IMR-90 (cell line): ENCODE data around the gene MRPL10.

Experiments used
- CEBPB ChIP-seq: IDR thresholded peaks from 2 replicates; pipeline ENCODE4 v1.6.1; 2012; ENCODE audit warnings: low read depth, low read length, improper control_type of control experiment
- FOS ChIP-seq: fragments of 150-350 bp; IDR thresholded peaks from 2 replicates; pipeline ENCODE4 v1.6.1; 2016; ENCODE audit warnings: low read depth, low read length
- POLR2A ChIP-seq: IDR thresholded peaks from 2 replicates; pipeline ENCODE4 v1.6.1; 2012; ENCODE audit warnings: mild to moderate bottlenecking, low read depth, low read length
- RAD21 ChIP-seq: IDR thresholded peaks from 2 replicates; pipeline ENCODE4 v1.6.1; 2012; ENCODE audit warnings: low read length, improper control_type of control experiment
- SMC3 ChIP-seq: fragments of 150-350 bp; IDR thresholded peaks from 2 replicates; pipeline ENCODE4 v1.6.1; 2016; ENCODE audit warnings: low read depth, mild to moderate bottlenecking, antibody characterized with exemption, low read length, moderate library complexity
- TF ChIP-seq, protein P1 (sequence below): conservative IDR thresholded peaks from 2 replicates; pipeline ENCODE4 v1.5.1; 2012; ENCODE audit warnings: mild to moderate bottlenecking, low read depth, low read length, improper control_type of control experiment
- TF ChIP-seq, protein P2 (sequence below): fragments of 150-350 bp; IDR thresholded peaks from 2 replicates; pipeline ENCODE4 v1.6.1; 2017; ENCODE audit warnings: mild to moderate bottlenecking, antibody characterized with exemption, low read length, low read depth
- TF ChIP-seq, protein P3 (sequence below): fragments of 150-350 bp; IDR thresholded peaks from 2 replicates; pipeline ENCODE4 v1.6.1; 2016; ENCODE audit warnings: low read depth, mild to moderate bottlenecking, low read length, moderate library complexity, borderline replicate concordance

DNA sequence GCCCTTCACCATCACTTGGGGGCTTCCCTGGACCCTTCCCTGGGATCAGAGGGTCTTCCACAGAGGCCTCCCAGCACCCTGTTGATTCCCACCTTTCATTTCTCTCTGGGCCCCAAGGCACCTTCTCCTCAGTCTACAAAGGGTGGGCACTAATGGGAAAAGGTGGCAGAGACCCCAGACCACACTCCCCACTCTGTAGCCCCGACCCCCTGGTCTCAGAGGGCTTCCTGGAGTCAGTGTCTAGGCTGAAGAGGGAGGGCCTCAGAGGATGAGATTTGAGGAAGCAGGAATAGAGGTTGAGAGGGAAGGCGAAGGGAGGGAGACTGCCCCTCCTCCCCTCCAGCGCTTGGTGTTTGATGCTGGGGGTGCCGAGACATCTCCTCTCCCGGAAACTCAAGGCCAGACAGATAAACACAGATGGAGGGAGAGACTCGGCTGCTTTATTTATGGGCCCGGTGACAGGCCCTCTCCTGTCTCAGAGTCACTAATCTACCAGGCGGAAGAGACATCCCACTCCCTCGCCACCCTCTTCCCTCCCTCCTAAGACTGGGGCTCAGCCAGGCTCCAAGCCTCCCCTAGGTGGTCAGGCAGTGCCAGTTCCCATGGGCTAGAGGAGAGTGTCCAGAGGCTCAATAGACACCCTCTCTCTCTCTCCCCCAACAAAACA is 46.2 kb upstream of the MRPL10 start:
- TF ChIP-seq, protein P1, sequence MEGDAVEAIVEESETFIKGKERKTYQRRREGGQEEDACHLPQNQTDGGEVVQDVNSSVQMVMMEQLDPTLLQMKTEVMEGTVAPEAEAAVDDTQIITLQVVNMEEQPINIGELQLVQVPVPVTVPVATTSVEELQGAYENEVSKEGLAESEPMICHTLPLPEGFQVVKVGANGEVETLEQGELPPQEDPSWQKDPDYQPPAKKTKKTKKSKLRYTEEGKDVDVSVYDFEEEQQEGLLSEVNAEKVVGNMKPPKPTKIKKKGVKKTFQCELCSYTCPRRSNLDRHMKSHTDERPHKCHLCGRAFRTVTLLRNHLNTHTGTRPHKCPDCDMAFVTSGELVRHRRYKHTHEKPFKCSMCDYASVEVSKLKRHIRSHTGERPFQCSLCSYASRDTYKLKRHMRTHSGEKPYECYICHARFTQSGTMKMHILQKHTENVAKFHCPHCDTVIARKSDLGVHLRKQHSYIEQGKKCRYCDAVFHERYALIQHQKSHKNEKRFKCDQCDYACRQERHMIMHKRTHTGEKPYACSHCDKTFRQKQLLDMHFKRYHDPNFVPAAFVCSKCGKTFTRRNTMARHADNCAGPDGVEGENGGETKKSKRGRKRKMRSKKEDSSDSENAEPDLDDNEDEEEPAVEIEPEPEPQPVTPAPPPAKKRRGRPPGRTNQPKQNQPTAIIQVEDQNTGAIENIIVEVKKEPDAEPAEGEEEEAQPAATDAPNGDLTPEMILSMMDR = no peak
- TF ChIP-seq POLR2A (no peak), RAD21 (no peak), CEBPB (no peak), SMC3 (no peak), FOS (no peak)
- TF ChIP-seq, protein P2, sequence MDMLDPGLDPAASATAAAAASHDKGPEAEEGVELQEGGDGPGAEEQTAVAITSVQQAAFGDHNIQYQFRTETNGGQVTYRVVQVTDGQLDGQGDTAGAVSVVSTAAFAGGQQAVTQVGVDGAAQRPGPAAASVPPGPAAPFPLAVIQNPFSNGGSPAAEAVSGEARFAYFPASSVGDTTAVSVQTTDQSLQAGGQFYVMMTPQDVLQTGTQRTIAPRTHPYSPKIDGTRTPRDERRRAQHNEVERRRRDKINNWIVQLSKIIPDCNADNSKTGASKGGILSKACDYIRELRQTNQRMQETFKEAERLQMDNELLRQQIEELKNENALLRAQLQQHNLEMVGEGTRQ = no peak
- TF ChIP-seq, protein P3, sequence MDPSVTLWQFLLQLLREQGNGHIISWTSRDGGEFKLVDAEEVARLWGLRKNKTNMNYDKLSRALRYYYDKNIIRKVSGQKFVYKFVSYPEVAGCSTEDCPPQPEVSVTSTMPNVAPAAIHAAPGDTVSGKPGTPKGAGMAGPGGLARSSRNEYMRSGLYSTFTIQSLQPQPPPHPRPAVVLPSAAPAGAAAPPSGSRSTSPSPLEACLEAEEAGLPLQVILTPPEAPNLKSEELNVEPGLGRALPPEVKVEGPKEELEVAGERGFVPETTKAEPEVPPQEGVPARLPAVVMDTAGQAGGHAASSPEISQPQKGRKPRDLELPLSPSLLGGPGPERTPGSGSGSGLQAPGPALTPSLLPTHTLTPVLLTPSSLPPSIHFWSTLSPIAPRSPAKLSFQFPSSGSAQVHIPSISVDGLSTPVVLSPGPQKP = no peak
